Right lobe of liver (tissue), 4 donors: ENCODE results near the gene EMCN.

Experiments
- POLR2A ChIP-seq: fragments of 450-650 bp; IDR thresholded peaks from one replicate; pipeline ENCODE4 v1.6.1; 2017; ENCODE audit warnings: antibody characterized with exemption, mild to moderate bottlenecking
- TF ChIP-seq, protein P1 (sequence below), 4 donors: fragments of 200-600 bp in 3 of 4; fragments of 450-650 bp in 1 of 4; IDR thresholded peaks; one replicate each; pipeline versions ENCODE4 v1.5.1 to v1.8.0; 2016 to 2022; ENCODE audit warnings: antibody characterized with exemption in 4 of 4, mild to moderate bottlenecking in 2 of 4
- donor health status: DM: no; HTN: no; CAD: no.
- donor health status: DM: no; HTN: no; CAD: no.
- donor health status: DM: no; HTN: yes; CAD: no.

DNA sequence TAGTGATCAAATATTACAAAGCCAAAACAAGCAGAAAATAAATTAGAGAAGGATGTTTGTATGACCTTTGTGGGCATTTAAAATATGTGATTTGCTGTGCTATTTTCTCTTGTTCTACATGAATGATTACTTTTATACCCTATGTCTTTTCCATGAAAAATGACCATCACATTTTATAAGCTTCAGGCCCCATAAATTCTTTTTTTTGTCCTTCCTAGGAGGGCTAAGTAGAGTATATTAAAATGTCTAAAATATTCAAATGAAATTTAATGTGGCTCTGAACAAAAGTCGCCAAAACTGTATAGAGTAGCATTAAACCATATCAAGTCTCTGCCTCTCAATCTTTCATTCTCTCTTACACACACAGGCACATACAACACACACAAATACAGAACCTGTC, 15.9 kb upstream of the EMCN start:
- TF ChIP-seq, protein P1, sequence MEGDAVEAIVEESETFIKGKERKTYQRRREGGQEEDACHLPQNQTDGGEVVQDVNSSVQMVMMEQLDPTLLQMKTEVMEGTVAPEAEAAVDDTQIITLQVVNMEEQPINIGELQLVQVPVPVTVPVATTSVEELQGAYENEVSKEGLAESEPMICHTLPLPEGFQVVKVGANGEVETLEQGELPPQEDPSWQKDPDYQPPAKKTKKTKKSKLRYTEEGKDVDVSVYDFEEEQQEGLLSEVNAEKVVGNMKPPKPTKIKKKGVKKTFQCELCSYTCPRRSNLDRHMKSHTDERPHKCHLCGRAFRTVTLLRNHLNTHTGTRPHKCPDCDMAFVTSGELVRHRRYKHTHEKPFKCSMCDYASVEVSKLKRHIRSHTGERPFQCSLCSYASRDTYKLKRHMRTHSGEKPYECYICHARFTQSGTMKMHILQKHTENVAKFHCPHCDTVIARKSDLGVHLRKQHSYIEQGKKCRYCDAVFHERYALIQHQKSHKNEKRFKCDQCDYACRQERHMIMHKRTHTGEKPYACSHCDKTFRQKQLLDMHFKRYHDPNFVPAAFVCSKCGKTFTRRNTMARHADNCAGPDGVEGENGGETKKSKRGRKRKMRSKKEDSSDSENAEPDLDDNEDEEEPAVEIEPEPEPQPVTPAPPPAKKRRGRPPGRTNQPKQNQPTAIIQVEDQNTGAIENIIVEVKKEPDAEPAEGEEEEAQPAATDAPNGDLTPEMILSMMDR (IDR thresholded peaks at IDR 0.05), result no peak
- no peak for TF ChIP-seq POLR2A
